Keratinocyte (primary cell): ENCODE data around the gene CCS. TPM values are rescaled to one million over a fixed set of nuclear protein-coding genes. Genes with fewer than 3 reads are reported as not detected.

Source experiments
- DNase-seq: peaks from one replicate; pipeline ENCODE4 v3.0.0-alpha.2; 2011; ENCODE audit warnings: low read depth, missing footprints, low spot score
- FAIRE-seq: peaks from 2 replicates; lab custom pipeline; 2011; peaks lifted over from hg19 to GRCh38; lab: Jason Lieb, UNC
- H2AFZ ChIP-seq: 2 replicates; pipeline ENCODE4 v1.6.0; 2012; ENCODE audit warnings: low read length, control low read depth, inconsistent platforms; ENCODE audit not compliant: control insufficient read depth
- H3K27ac ChIP-seq: 2 replicates; pipeline ENCODE4 v1.5.1; 2011; ENCODE audit warnings: low read length; ENCODE audit not compliant: control insufficient read depth, insufficient read depth
- H3K27me3 ChIP-seq: 3 replicates; pipeline ENCODE4 v1.6.0; 2011; ENCODE audit warnings: low read length; ENCODE audit not compliant: control insufficient read depth, insufficient read depth; ENCODE audit errors: extremely low read depth
- H3K36me3 ChIP-seq, 2 experiments: 2 replicates in 1 of 2; 3 replicates in 1 of 2; pipeline ENCODE4 v1.5.1; 2011; ENCODE audit warnings: low read length in 2 of 2, mild to moderate bottlenecking in 1 of 2; ENCODE audit not compliant: control insufficient read depth in 2 of 2, insufficient read depth in 2 of 2; ENCODE audit errors: extremely low read depth in 1 of 2
- H3K4me1 ChIP-seq: 3 replicates; pipeline ENCODE4 v1.5.1; 2011; ENCODE audit warnings: low read length; ENCODE audit not compliant: control insufficient read depth, insufficient read depth; ENCODE audit errors: extremely low read depth
- H3K4me2 ChIP-seq: 3 replicates; pipeline ENCODE4 v1.6.0; 2011; ENCODE audit warnings: low read depth, low read length; ENCODE audit not compliant: control insufficient read depth, insufficient read depth; ENCODE audit errors: extremely low read depth
- H3K4me3 ChIP-seq, 3 experiments: fragments of 200-600 bp in 1 of 3; sonication (generic) in 1 of 3; 2 replicates in 2 of 3; 3 replicates in 1 of 3; pipeline ENCODE4 v1.5.1; 2011 to 2016; ENCODE audit warnings: low read length in 3 of 3, mild to moderate bottlenecking in 3 of 3, control low read depth in 2 of 3, inconsistent platforms in 1 of 3, low read depth in 1 of 3, mixed read lengths in 1 of 3, mixed run types in 1 of 3, moderate library complexity in 1 of 3; ENCODE audit not compliant: control insufficient read depth in 2 of 3, insufficient read depth in 2 of 3; ENCODE audit errors: extremely low read depth in 1 of 3
- H3K79me2 ChIP-seq: 2 replicates; pipeline ENCODE4 v1.6.0; 2012; ENCODE audit warnings: low read length; ENCODE audit not compliant: control insufficient read depth, insufficient read depth
- H3K9ac ChIP-seq: 3 replicates; pipeline ENCODE4 v1.6.0; 2011; ENCODE audit warnings: low read length; ENCODE audit not compliant: control insufficient read depth, insufficient read depth; ENCODE audit errors: extremely low read depth
- H3K9me1 ChIP-seq: 3 replicates; pipeline ENCODE4 v1.6.0; 2011; ENCODE audit warnings: low read length; ENCODE audit not compliant: control insufficient read depth, insufficient read depth; ENCODE audit errors: extremely low read depth
- H3K9me3 ChIP-seq: 2 replicates; pipeline ENCODE4 v1.5.1; 2012; ENCODE audit warnings: low read depth, low read length; ENCODE audit not compliant: control insufficient read depth
- H4K20me1 ChIP-seq: 3 replicates; pipeline ENCODE4 v1.6.0; 2011; ENCODE audit warnings: low read length; ENCODE audit not compliant: control insufficient read depth, insufficient read depth; ENCODE audit errors: extremely low read depth
- CTCF ChIP-seq, 3 experiments: IDR thresholded peaks in 1 of 3; conservative IDR thresholded peaks in 1 of 3; optimal IDR thresholded peaks in 1 of 3; 2 replicates in 2 of 3; 3 replicates in 1 of 3; pipeline versions ENCODE3 to v1.5.1; 2011; ENCODE audit warnings: low read length in 3 of 3, mild to moderate bottlenecking in 3 of 3, moderate library complexity in 2 of 3, control low read depth in 1 of 3, inconsistent platforms in 1 of 3; ENCODE audit not compliant: insufficient read depth in 2 of 3; ENCODE audit errors: extremely low read depth in 1 of 3
- EZH2 ChIP-seq: IDR thresholded peaks from one replicate; pipeline ENCODE4 v1.6.1; 2012; ENCODE audit warnings: inconsistent platforms, mild to moderate bottlenecking, low read length, moderate library complexity
- dilution Hi-C: fragments of 300-500 bp; cut with MboI; formaldehyde crosslinking; loops from one replicate; pipeline ENCODE4 v1.7.0; 2020; ENCODE audit warnings: low sequenced_read_pairs; ENCODE audit not compliant: extremely low pct_ligation_motif_present
- polyA plus RNA-seq, 5 experiments: library from polyadenylated mRNA; depleted of rRNA in 3 of 5; stranded (reverse) in 3 of 5; stranded (forward) in 1 of 5; unstranded in 1 of 5; fragments of >200 nt; gene quantifications; 1 replicate in 1 of 5; 2 replicates in 3 of 5; 3 replicates in 1 of 5; pipeline versions ENCODE4 v1.2.1 to v1.2.3, GENCODE V29; 2011 to 2012; ENCODE audit warnings: missing spikeins in 2 of 5, low read depth in 1 of 5, low replicate concordance in 1 of 5

CCS gene
- polyA plus RNA-seq, 1 donor (not counting 4 experiments of a cell fraction or from before 2014, with no cell fraction given) = 17.6 TPM

GRCh38 chr11:66546966-66547661, 45.9 kb upstream of the CCS start:
- no peak for FAIRE-seq
- H3K9me3 ChIP-seq = no peaks in the 10 kb centered on the region
- no peak overlapping the region for H3K4me2 ChIP-seq
- no peak overlapping the region for H2AFZ ChIP-seq
- no peaks in the 10 kb centered on the region for H3K79me2 ChIP-seq
- dilution Hi-C loops = no loop called here
- H3K4me1 ChIP-seq = peaks cover 6% of the 10 kb centered on the region
- peaks cover 0 to 4% of the 10 kb centered on the region in 2 experiments for H3K36me3 ChIP-seq
- H3K9ac ChIP-seq = no peak overlapping the region
- TF ChIP-seq EZH2 (no peak), CTCF (optimal IDR thresholded peaks at IDR 0.05 in 1 of 3, IDR thresholded peaks at IDR 0.05 in 1 of 3, conservative IDR thresholded peaks at IDR 0.05 in 1 of 3; ENCODE audit: extremely low read depth in 1 of 3, insufficient read depth in 2 of 3, low read length in 3 of 3) (no peak)
- H3K27ac ChIP-seq = no peak overlapping the region
- DNase-seq = no peak
- H3K27me3 ChIP-seq = peaks cover 19% of the 10 kb centered on the region
- H3K4me3 ChIP-seq = no peak overlapping the region
- H3K9me1 ChIP-seq = no peaks in the 10 kb centered on the region
- H4K20me1 ChIP-seq = no peaks in the 10 kb centered on the region

- no peak overlapping the region for H3K9ac ChIP-seq
- FAIRE-seq (no peak), DNase-seq (no peak)
- no peaks in the 10 kb centered on the region for H3K79me2 ChIP-seq
- no peak overlapping the region for H2AFZ ChIP-seq
- H3K4me2 ChIP-seq = no peak overlapping the region
- no peaks in the 10 kb centered on the region for H3K9me3 ChIP-seq
- dilution Hi-C loops = no loop called here
- peaks cover 19% of the 10 kb centered on the region for H3K27me3 ChIP-seq
- H4K20me1 ChIP-seq = no peaks in the 10 kb centered on the region
- H3K4me1 ChIP-seq = peaks cover 6% of the 10 kb centered on the region
- TF ChIP-seq CTCF (optimal IDR thresholded peaks at IDR 0.05 in 1 of 3, IDR thresholded peaks at IDR 0.05 in 1 of 3, conservative IDR thresholded peaks at IDR 0.05 in 1 of 3; ENCODE audit: extremely low read depth in 1 of 3, insufficient read depth in 2 of 3, low read length in 3 of 3) = no peak
- TF ChIP-seq EZH2 = no peak
- H3K4me3 ChIP-seq = no peak overlapping the region
- no peaks in the 10 kb centered on the region for H3K9me1 ChIP-seq
- no peak overlapping the region for H3K27ac ChIP-seq
- peaks cover 0 to 4% of the 10 kb centered on the region in 2 experiments for H3K36me3 ChIP-seq
Observed at GRCh38 chr11:66547662-66548009, 45.3 kb upstream of the CCS start.
